ENCODE data around the gene L1CAM. TPM values are rescaled to one million over a fixed set of nuclear protein-coding genes. Genes with fewer than 3 reads are reported as not detected.

The L1CAM gene
- total and polyA plus RNA-seq, 11 donors, result 0.99 to 11.0 (median 2.4) TPM

DNA sequence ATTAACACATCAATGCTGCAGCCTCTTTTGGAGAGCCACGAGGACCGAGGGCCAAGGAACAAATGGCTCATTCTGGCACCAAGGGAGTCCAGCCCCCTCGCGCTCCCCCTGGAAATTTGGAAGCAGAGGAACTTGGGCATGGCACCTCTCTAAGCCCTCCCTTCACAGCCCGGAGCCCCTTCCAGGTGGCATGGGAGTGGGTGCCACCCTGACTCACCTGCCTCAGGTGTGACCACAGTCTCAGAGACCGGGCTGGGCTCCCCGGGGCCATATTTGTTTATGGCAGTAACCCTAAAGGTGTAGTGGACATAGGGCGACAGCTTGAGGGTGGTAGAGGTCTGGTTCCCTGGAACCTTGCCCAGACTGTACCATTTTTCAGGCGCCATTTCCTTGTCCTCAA is 18.8 kb downstream of the L1CAM start:
- no peak for DNase-seq
- H3K4me3 ChIP-seq, result no peak overlapping the region
- 81 to 90% (median 84%) methylated on average over 8 to 9 of the region's 9 CpGs for WGBS, 4 donors
- TF ChIP-seq POLR2A (IDR thresholded peaks at IDR 0.05), result no peak
- no peak for TF ChIP-seq CTCF (IDR thresholded peaks at IDR 0.05)
- no peaks in the 10 kb centered on the region for H3K4me1 ChIP-seq
- no peaks in the 10 kb centered on the region for H3K9me3 ChIP-seq
- no peak for ATAC-seq
- intact Hi-C loops (cut with DNase I), result no loop called here
- H3K36me3 ChIP-seq, result no peaks in the 10 kb centered on the region
- H3K27ac ChIP-seq, result no peak overlapping the region
- H3K27me3 ChIP-seq, result peaks cover 0 to 36% (median 0%) of the 10 kb centered on the region in 9 donors

DNA sequence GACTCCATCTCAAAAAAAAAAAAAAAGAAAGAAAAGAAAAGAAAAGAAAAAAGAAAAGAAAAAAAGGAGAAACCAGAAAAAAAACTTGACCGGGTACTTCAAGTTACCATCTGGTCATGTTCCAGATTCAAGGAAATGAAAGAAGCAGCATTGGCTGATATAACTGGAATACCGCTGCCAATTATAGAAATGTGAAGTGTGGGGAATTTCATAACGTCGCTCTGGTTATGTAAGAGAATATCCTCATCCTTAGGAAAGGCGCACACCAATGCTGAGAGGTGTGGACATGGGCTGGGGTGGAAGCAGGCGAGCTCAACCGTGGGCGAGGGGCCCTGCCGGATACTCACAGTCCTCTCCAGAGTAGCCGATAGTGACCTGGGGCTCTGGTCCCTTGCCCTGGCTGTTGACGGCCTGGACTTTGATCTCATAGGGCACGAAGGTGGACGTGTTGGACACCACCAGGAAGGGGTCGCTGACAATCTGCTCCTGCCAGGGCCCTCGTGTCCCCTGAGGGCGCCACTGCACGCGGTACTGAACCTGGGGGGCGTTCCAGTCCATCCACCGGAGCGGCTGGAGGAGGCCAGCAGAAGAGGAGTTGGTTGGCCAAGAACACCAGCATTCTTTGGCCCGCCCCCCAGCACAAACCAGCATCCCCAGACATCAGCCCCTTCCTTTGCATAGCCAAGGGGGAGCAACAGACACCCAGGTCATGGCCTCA is 19.5 kb downstream of the L1CAM start:
- H3K36me3 ChIP-seq, result no peaks in the 10 kb centered on the region
- intact Hi-C loops (cut with DNase I), result no loop called here
- H3K4me1 ChIP-seq, result no peaks in the 10 kb centered on the region
- WGBS, 4 donors, result 77 to 82% (median 81%) methylated on average over 15 to 22 of the region's 22 CpGs
- H3K27me3 ChIP-seq, result peaks cover 0 to 35% (median 0%) of the 10 kb centered on the region in 9 donors
- DNase-seq (no peak), ATAC-seq (no peak)
- H3K4me3 ChIP-seq, result no peak overlapping the region
- no peak overlapping the region for H3K27ac ChIP-seq
- no peaks in the 10 kb centered on the region for H3K9me3 ChIP-seq
- TF ChIP-seq CTCF (IDR thresholded peaks at IDR 0.05) (no peak), POLR2A (IDR thresholded peaks at IDR 0.05) (no peak)

- Histone ChIP-seq H3K4me1 (no peaks in the 10 kb centered on the region), H3K9me3 (no peaks in the 10 kb centered on the region), H3K27me3 (peaks cover 0 to 35% (median 0%) of the 10 kb centered on the region in 9 donors), H3K4me3 (no peak overlapping the region), H3K36me3 (no peaks in the 10 kb centered on the region), H3K27ac (no peak overlapping the region)
- no peak for DNase-seq
- WGBS, 4 donors, result 85 to 94% (median 91%) methylated on average over 5 to 9 of the region's 9 CpGs
- intact Hi-C loops (cut with DNase I), result no loop called here
- TF ChIP-seq POLR2A (IDR thresholded peaks at IDR 0.05), result no peak
- no peak for TF ChIP-seq CTCF (IDR thresholded peaks at IDR 0.05)
- ATAC-seq, result no peak
These were observed 20.3 kb downstream of the L1CAM start for GRCh38 chrX:153865685-153866084.

GRCh38 chrX:153865321-153865580 is 20.7 kb downstream of the L1CAM start:
- no peak for ATAC-seq
- no peaks in the 10 kb centered on the region for H3K36me3 ChIP-seq
- peaks cover 0 to 33% (median 0%) of the 10 kb centered on the region in 9 donors for H3K27me3 ChIP-seq
- no peaks in the 10 kb centered on the region for H3K4me1 ChIP-seq
- no peak overlapping the region for H3K4me3 ChIP-seq
- H3K9me3 ChIP-seq, result no peaks in the 10 kb centered on the region
- intact Hi-C loops (cut with DNase I), result no loop called here
- DNase-seq, result no peak
- H3K27ac ChIP-seq, result no peak overlapping the region
- 92 to 97% (median 95%) methylated on average over 5 to 11 of the region's 11 CpGs for WGBS, 4 donors
- TF ChIP-seq POLR2A (IDR thresholded peaks at IDR 0.05) (no peak), CTCF (IDR thresholded peaks at IDR 0.05) (no peak)
